ENCODE measurements around the gene TGFBR3L.

DNA sequence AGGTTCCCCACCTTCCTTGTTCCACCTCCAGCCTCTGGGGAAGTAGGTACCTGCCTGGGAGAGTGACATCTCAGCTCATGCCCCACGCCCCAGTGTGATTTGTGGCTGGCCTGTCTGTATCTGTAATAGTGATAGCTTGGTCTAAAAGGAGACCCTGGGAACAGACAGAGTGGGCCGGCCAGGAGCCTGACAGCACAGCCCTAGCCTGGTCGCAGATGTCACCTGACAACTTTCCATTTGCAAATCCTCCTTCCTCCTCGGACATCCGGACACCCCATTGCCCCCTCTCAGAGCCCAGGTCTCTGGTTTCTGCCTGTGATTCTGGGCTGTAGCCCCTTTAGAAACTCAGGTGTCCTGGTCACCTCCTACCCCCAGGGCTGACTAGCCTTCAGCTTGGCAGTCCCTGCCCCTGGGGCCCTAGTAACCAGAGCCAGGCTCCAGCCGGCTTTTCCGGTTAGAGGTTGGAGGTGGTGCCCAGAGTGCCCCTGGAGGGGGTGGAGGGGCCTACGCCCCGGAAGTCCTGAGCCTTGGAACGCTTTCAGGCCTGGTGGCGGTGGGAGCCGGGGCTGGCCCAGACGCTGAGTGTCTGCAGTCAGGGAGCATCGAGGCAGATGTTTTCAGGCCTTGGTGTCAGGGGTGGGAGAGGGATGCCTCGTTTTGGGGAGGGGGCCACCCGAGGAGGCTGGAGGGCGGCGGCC, 19.9 kb upstream of the TGFBR3L start:
- TF ChIP-seq, protein P1, sequence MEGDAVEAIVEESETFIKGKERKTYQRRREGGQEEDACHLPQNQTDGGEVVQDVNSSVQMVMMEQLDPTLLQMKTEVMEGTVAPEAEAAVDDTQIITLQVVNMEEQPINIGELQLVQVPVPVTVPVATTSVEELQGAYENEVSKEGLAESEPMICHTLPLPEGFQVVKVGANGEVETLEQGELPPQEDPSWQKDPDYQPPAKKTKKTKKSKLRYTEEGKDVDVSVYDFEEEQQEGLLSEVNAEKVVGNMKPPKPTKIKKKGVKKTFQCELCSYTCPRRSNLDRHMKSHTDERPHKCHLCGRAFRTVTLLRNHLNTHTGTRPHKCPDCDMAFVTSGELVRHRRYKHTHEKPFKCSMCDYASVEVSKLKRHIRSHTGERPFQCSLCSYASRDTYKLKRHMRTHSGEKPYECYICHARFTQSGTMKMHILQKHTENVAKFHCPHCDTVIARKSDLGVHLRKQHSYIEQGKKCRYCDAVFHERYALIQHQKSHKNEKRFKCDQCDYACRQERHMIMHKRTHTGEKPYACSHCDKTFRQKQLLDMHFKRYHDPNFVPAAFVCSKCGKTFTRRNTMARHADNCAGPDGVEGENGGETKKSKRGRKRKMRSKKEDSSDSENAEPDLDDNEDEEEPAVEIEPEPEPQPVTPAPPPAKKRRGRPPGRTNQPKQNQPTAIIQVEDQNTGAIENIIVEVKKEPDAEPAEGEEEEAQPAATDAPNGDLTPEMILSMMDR (conservative IDR thresholded peaks at IDR 0.05; ENCODE audit: low read depth, low read length), result no peak
- TF ChIP-seq POLR2A (IDR thresholded peaks at IDR 0.05; ENCODE audit: low read depth, low read length), result no peak
- no peak for TF ChIP-seq MXI1 (IDR thresholded peaks at IDR 0.05; ENCODE audit: borderline replicate concordance, low read depth, low read length)
- TF ChIP-seq, protein P2, sequence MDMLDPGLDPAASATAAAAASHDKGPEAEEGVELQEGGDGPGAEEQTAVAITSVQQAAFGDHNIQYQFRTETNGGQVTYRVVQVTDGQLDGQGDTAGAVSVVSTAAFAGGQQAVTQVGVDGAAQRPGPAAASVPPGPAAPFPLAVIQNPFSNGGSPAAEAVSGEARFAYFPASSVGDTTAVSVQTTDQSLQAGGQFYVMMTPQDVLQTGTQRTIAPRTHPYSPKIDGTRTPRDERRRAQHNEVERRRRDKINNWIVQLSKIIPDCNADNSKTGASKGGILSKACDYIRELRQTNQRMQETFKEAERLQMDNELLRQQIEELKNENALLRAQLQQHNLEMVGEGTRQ (IDR thresholded peaks at IDR 0.05; ENCODE audit: low read depth, low read length), result no peak
- TF ChIP-seq RAD21 (IDR thresholded peaks at IDR 0.05; ENCODE audit: low read length), result no peak
- TF ChIP-seq CHD1 (IDR thresholded peaks at IDR 0.05; ENCODE audit: low read depth, low read length), result no peak
- no peak for TF ChIP-seq SMC3 (IDR thresholded peaks at IDR 0.05; ENCODE audit: low read depth, low read length)
- TF ChIP-seq MAFK (IDR thresholded peaks at IDR 0.05; ENCODE audit: low read depth, low read length), result no peak
- TF ChIP-seq CEBPB (IDR thresholded peaks at IDR 0.05; ENCODE audit: low read depth, low read length), result no peak
- no peak for TF ChIP-seq NFE2L2 (IDR thresholded peaks at IDR 0.05; ENCODE audit: low read depth, low read length)
- no peak for TF ChIP-seq RFX5 (IDR thresholded peaks at IDR 0.05; ENCODE audit: low read depth, low read length)
- TF ChIP-seq MAZ (IDR thresholded peaks at IDR 0.05; ENCODE audit: borderline replicate concordance, low read depth, low read length), result no peak
- TF ChIP-seq BHLHE40 (IDR thresholded peaks at IDR 0.05; ENCODE audit: low read depth, low read length), result no peak

Data from IMR-90 (cell line).